Neutrophil (primary cell): Measurements from ENCODE around the gene NEK8.

ENCODE experiments used
- H3K27ac ChIP-seq: fragments of 200-600 bp; sonication (generic); 2 replicates; pipeline ENCODE4 v1.5.1; 2016; ENCODE audit warnings: mild to moderate bottlenecking, moderate library complexity
- H3K27me3 ChIP-seq: fragments of 200-600 bp; sonication (generic); 2 replicates; pipeline ENCODE4 v1.6.0; 2016; ENCODE audit warnings: mild to moderate bottlenecking
- H3K36me3 ChIP-seq: fragments of 200-600 bp; sonication (generic); 2 replicates; pipeline ENCODE4 v1.5.1; 2017
- H3K4me1 ChIP-seq, 2 experiments: fragments of 200-600 bp in 1 of 2; sonication (generic) in 1 of 2; 1 replicate in 1 of 2; 2 replicates in 1 of 2; pipeline versions ENCODE4 v1.5.1 to v1.6.1; 2013 to 2016; ENCODE audit warnings: low read depth in 1 of 2, low read length in 1 of 2, mild to moderate bottlenecking in 1 of 2, moderate library complexity in 1 of 2; ENCODE audit not compliant: control insufficient read depth in 1 of 2, insufficient read depth in 1 of 2
- H3K4me3 ChIP-seq, 2 experiments: fragments of 200-600 bp in 1 of 2; sonication (generic) in 1 of 2; 1 replicate in 1 of 2; 2 replicates in 1 of 2; pipeline ENCODE4 v1.5.1; 2013 to 2016; ENCODE audit warnings: low read depth in 1 of 2, low read length in 1 of 2, mild to moderate bottlenecking in 1 of 2, moderate library complexity in 1 of 2
- H3K9me3 ChIP-seq: fragments of 200-600 bp; sonication (generic); 2 replicates; pipeline ENCODE4 v1.5.1; 2016
- CTCF ChIP-seq: fragments of 200-600 bp; sonication (generic); IDR thresholded peaks from 2 replicates; pipeline ENCODE4 v1.5.1; 2016; ENCODE audit warnings: antibody characterized with exemption

The NEK8 gene

GRCh38 chr17:28744104-28744971, 15.8 kb downstream of the NEK8 start:
- H3K27me3 ChIP-seq = peaks cover 55% of the 10 kb centered on the region
- peaks cover 27 to 37% of the 10 kb centered on the region in 2 experiments for H3K4me1 ChIP-seq
- H3K36me3 ChIP-seq = no peaks in the 10 kb centered on the region
- TF ChIP-seq CTCF = no peak
- no peaks in the 10 kb centered on the region for H3K9me3 ChIP-seq
- H3K4me3 ChIP-seq = peak overlapping the region; percentile 70 to 97
- H3K27ac ChIP-seq = peak overlapping the region; percentile 48

GRCh38 chr17:28744972-28745785, 16.6 kb downstream of the NEK8 start:
- Histone ChIP-seq H3K4me1 (peaks cover 27 to 46% of the 10 kb centered on the region in 2 experiments), H3K36me3 (no peaks in the 10 kb centered on the region), H3K4me3 (peak overlapping the region; percentile 70 to 97)

GRCh38 chr17:28745786-28746411, 17.3 kb downstream of the NEK8 start:
- Histone ChIP-seq H3K36me3 (no peaks in the 10 kb centered on the region), H3K9me3 (no peaks in the 10 kb centered on the region), H3K4me1 (peaks cover 27 to 45% of the 10 kb centered on the region in 2 experiments), H3K27ac (no peak overlapping the region), H3K4me3 (no peak overlapping the region), H3K27me3 (peaks cover 51% of the 10 kb centered on the region)
- TF ChIP-seq CTCF = no peak

More at GRCh38 chr17:28744972-28745785, 16.6 kb downstream of the NEK8 start:
- Histone ChIP-seq H3K27me3 (peaks cover 55% of the 10 kb centered on the region), H3K9me3 (no peaks in the 10 kb centered on the region), H3K27ac (no peak overlapping the region)
- TF ChIP-seq CTCF = no peak

- H3K4me1 ChIP-seq = peaks cover 21 to 38% of the 10 kb centered on the region in 2 experiments
- no peaks in the 10 kb centered on the region for H3K9me3 ChIP-seq
- no peaks in the 10 kb centered on the region for H3K36me3 ChIP-seq
- TF ChIP-seq CTCF = no peak
- H3K27me3 ChIP-seq = peaks cover 48% of the 10 kb centered on the region
- no peak overlapping the region for H3K4me3 ChIP-seq
- no peak overlapping the region for H3K27ac ChIP-seq
Observed at GRCh38 chr17:28746611-28747050, 18.0 kb downstream of the NEK8 start.

- no peak overlapping the region for H3K4me3 ChIP-seq
- no peak for TF ChIP-seq CTCF
- peaks cover 48% of the 10 kb centered on the region for H3K27me3 ChIP-seq
- no peaks in the 10 kb centered on the region for H3K9me3 ChIP-seq
- no peak overlapping the region for H3K27ac ChIP-seq
- H3K36me3 ChIP-seq = no peaks in the 10 kb centered on the region
- H3K4me1 ChIP-seq = peaks cover 18 to 33% of the 10 kb centered on the region in 2 experiments
Observed at GRCh38 chr17:28747051-28747691, 18.6 kb downstream of the NEK8 start.
